Raji (cell line): ENCODE measurements around the gene FBXO10.

Source experiments
- POLR2A ChIP-seq: IDR thresholded peaks from 2 replicates; pipeline ENCODE4 v1.6.1; 2011; ENCODE audit warnings: low read depth, low read length, control low read depth; ENCODE audit not compliant: insufficient read depth

FBXO10 gene

GRCh38 chr9:37575921-37576721 is at the start of gene FBXO10:
Gene FBXO10, minus strand, starts transcription at chr9:37576380. Its CDS starts 34,612 bp downstream, at chr9:37541768.
- TF ChIP-seq POLR2A = peak; percentile 13

- no peak for TF ChIP-seq POLR2A
Observed at GRCh38 chr9:37625758-37626147, 49.6 kb upstream of the FBXO10 start.

GRCh38 chr9:37625036-37625757 is 49.0 kb upstream of the FBXO10 start:
- no peak for TF ChIP-seq POLR2A

DNA sequence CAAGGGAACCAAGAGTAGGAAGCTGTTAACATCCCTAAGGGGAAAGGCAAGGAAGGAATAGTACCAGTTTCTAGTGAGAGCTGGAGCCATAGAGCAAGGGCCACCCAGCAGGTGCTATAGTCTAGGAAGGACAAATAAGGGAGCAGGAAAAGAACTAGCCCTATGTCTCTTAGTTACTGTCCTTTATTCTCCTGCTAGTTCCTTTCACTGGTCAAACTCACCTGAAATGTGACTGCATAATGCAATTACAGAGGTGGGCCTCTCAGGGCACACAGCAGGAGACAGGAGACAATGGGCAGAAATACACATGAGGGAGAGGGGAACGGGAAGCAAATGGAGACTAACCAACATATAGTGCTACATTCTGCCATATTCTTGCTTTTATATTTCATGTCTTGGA is 47.9 kb upstream of the FBXO10 start:
- TF ChIP-seq POLR2A = no peak

- no peak for TF ChIP-seq POLR2A
Observed at GRCh38 chr9:37623267-37623666, 47.1 kb upstream of the FBXO10 start.

- no peak for TF ChIP-seq POLR2A
Observed at GRCh38 chr9:37622462-37622861, 46.3 kb upstream of the FBXO10 start.

DNA sequence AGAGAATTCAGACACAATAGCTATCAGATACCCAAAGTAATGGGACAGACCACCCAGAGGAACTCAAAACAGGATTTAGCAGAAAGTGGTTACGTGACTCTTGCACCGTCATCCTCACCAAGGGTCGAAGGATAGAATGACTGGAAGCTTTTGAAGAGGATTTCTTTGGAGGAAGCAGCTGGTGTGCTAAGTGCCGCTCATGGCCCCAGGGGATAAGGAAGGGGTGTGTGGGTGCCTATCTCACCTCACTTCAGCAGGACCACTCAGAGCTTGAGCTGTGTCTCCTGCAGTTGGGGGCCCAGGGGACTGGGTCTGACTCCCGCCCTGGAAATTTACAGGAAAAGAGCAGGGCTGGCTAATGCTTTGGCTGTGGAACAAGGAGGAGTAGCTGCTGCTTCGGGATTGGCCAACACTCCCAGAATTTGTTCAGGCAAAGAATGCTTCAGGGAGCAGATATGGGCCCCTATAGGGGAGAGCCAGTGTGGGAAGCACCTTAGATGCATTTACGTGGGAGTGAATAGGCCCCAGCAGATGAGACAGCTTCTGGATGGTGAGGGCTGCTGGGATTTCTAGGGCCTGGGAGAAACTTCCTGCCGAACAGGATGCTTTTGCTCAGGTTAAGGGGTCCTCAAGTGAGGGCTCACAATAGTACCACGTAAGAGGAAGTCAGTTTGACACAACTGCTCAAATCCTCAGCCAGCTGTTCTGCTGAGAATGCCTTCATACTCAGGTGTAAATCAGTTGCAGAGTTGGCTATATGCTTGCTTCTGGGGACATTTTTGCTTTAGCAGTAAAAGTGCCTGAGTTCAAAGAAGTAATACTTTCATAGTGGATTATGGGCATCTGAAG is 45.3 kb upstream of the FBXO10 start:
- TF ChIP-seq POLR2A = no peak

GRCh38 chr9:37620396-37620795 is 44.2 kb upstream of the FBXO10 start:
- no peak for TF ChIP-seq POLR2A

DNA sequence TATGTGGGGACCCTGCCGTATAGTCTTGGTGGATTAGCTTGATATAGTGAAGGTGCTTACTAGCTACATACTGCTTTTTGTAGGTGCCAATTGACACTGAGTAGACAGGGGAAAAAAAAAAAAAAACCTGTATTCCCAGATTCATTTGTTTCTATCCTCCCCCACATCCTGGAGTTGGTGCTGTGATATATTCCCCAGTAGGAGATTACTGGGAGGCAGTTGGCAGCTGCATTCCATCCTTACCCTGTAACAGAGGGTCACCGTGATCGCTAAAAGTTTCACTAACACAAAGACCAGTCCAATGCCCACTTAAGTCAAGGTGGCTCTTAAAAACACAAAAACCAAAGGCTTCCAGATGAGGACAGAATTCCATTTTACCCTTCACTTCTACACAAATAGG is 43.6 kb upstream of the FBXO10 start:
- no peak for TF ChIP-seq POLR2A

DNA sequence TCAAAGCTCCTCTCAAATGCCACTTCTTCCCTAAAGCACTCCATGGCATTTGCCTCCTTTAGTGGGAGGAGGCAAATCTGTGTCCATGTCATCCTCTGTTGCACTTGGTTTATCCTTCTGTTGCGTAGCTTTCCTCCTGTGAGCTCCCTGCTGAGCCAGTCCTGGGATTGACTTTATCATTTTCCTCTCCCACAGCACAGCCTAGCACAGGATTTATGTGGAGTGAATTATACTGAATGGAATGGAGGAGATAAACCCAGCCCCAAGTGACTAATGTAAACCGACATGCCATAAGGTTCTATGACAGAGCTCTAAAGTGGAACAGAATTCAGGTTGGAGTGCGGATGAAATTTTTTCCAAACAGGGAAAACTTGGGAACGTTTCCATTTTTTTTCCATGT is 42.6 kb upstream of the FBXO10 start:
- TF ChIP-seq POLR2A = no peak

GRCh38 chr9:37617832-37618231 is 41.7 kb upstream of the FBXO10 start:
- no peak for TF ChIP-seq POLR2A

GRCh38 chr9:37617161-37617560 is 41.0 kb upstream of the FBXO10 start:
- TF ChIP-seq POLR2A = no peak

DNA sequence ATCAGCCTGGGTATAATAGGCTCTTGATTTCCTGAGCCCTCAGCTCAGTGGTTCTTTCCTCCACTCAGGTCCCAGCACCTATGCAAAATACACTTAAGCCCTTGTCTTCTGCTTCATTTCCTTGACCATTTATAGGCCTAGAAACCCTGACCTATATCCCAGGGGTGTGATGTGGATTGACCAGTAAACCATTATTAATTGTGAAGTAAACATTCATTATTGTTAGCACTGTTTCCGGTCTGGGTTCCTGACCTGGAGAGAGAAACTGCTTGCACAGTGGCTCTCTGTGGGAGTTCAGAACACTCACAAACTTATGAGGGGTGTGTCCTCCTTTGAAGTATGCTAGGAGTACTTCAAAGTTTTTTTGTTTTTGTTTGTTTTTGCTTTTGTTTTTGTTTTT is 35.8 kb upstream of the FBXO10 start:
- TF ChIP-seq POLR2A = no peak

GRCh38 chr9:37611014-37611413 is 34.8 kb upstream of the FBXO10 start:
- no peak for TF ChIP-seq POLR2A

- no peak for TF ChIP-seq POLR2A
Observed at GRCh38 chr9:37609735-37610397, 33.7 kb upstream of the FBXO10 start.
